Anterior cingulate cortex (tissue), 58 donors: ENCODE measurements around the gene OR7G3.
A peak's percentile ranks its signal among the peaks of the same experiment; 100 is the strongest.

Source experiments
- DNase-seq, 58 donors: peaks; one replicate each; lab custom pipeline; 2025; lab: John Stamatoyannopoulos, UW

OR7G3 gene

DNA sequence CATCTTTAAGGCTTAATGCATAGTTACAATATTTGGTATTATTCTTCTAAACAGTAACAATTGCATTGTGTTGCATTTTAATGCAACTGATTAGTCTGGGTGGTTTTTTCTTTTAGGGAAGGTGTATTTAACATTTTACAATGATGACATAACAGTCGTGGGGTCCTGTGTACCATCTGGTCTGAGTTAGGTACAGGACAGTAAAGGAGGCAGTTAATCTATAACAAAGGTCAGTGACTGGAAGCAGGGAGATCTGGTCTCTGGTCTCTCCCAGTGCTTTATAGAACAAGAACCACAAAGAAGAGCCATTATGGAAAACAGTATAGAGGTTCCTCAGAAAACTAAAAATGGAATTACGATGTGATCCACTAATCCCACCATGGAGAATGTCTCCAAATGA, 16.8 kb downstream of the OR7G3 start:
- no peak for DNase-seq

- no peak for DNase-seq
These were observed 19.4 kb downstream of the OR7G3 start, which contains the start of gene OR7G2 for GRCh38 chr19:9107375-9107774. Gene OR7G2 (minus strand): TSS chr19:9107475. CDS start chr19:9103243, 4,232 bp downstream.

DNA sequence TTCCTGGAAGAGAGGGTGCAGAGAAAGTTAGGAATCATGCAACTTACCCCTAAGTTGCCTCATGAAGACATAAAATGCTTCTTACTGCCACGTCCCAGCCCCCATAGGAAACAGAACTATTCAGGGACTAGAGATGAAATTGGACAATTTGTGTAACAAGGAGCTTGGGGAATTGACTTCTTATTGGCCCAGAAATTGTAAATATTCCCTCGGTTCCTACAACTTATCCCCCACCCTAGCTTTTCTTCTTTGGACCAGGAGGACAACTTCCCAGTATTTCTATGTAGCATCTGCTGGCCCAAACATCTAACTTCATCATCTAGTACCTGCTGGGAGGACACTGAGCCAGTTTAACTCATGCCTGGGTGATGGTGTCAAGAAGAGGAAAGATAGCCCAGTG, 40.0 kb downstream of the OR7G3 start, which contains the start of gene OR1M1:
OR1M1 (plus strand) TSS at position 301 of the 400 bp plus-strand sequence. CDS start 6,184 bp downstream, outside the sequence.
- no peak for DNase-seq

DNA sequence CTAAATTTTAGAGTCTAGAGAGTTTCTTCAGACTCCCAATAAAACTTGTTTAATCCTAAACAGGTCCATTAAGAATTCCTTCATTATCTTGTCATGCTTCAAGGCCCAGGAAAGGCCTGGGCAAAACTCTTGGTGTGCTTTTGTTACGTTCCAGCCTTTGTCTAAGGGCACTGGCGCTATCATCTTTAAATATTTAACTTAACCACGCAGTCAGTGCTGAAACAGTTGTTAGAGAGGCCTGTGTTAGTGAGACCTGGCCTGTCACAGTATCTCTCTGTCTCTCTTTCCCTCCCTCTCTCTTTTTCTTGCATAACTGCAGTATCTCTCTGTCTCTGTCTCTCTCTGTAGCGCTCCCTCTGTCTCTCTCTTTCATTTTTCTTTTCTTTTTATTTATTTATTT, 48.1 kb downstream of the OR7G3 start:
- no peak for DNase-seq

DNA sequence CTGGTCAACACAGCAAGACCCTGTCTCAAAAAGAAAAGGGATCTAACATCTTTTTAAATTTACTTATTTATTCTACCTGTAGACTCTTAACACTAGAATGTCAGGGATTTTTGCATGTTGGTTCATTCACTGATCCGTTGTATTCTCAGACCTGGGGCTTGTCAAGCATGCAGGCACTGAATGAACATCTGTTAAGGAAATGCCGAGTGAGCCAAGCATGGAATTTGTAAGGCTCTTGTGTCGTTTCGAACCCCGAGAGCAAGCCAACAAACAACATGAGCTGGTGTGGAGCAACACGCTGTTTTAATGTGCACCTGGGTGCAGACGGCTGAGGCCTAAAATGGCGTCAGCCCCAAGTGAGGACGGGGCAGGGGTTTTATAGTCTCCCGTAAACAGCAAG, 49.8 kb downstream of the OR7G3 start:
- DNase-seq = peak in 1 of 58 donors; percentile 0
